Panc1 (cell line): Measurements from ENCODE around the gene DDA1. TPM values are rescaled to one million over a fixed set of nuclear protein-coding genes. Genes with fewer than 3 reads are reported as not detected.

Source experiments
- ATAC-seq: fragments of 200-7000 bp; cut with Tn5 transposase; 2 replicates; pipeline ENCODE4 v1.9.1; 2020; ENCODE audit warnings: mild to moderate bottlenecking, moderate library complexity
- BruUV-seq: library from RNA; stranded (reverse); fragments of 400-500 nt; replicated peaks from 2 replicates; lab custom pipeline; 2021; lab: Mats Ljungman, UMichigan
- CTCF ChIA-PET: fragments of 300-600 bp; sonication (Branson Sonifier 250); formaldehyde crosslinking; loops from one replicate; lab custom pipeline; 2022; ENCODE audit warnings: antibody characterized with exemption; lab: Charles Lee
- POLR2A ChIA-PET: fragments of 300-600 bp; sonication (Branson Sonifier 250); formaldehyde crosslinking; loops from one replicate; lab custom pipeline; 2022; ENCODE audit warnings: antibody characterized with exemption; lab: Charles Lee
- DNase-seq: peaks from one replicate; pipeline ENCODE4 v3.0.0-alpha.2; 2010; ENCODE audit warnings: low read depth, low spot score
- H3K27ac ChIP-seq: 2 replicates; pipeline ENCODE4 v1.5.1; 2011; ENCODE audit warnings: mild to moderate bottlenecking, low read length, inconsistent platforms
- H3K27me3 ChIP-seq: fragments of 200-500 bp; sonication (Bioruptor generic); 2 replicates; pipeline ENCODE4 v1.6.0; 2014; ENCODE audit warnings: low read length, inconsistent platforms; ENCODE audit not compliant: control insufficient read depth, insufficient read depth
- H3K36me3 ChIP-seq: fragments of 200-500 bp; sonication (Bioruptor generic); 2 replicates; pipeline ENCODE4 v1.5.1; 2014; ENCODE audit warnings: inconsistent platforms, mild to moderate bottlenecking, low read length, moderate library complexity; ENCODE audit not compliant: control insufficient read depth, insufficient read depth
- H3K4me1 ChIP-seq: 2 replicates; pipeline ENCODE4 v1.5.1; 2011; ENCODE audit warnings: inconsistent platforms, mild to moderate bottlenecking, low read length, moderate library complexity; ENCODE audit not compliant: control insufficient read depth, insufficient read depth
- H3K4me3 ChIP-seq, 2 experiments: 2 replicates each; pipeline ENCODE4 v1.5.1; 2011 to 2012; ENCODE audit warnings: low read depth in 2 of 2, low read length in 2 of 2, mild to moderate bottlenecking in 2 of 2, inconsistent platforms in 1 of 2, moderate library complexity in 1 of 2
- H3K9me3 ChIP-seq: fragments of 200-500 bp; sonication (Bioruptor generic); 2 replicates; pipeline ENCODE4 v1.5.1; 2014; ENCODE audit warnings: low read depth, mild to moderate bottlenecking, inconsistent platforms, low read length, moderate library complexity; ENCODE audit not compliant: control insufficient read depth, insufficient read depth
- POLR2AphosphoS5 ChIP-seq: IDR thresholded peaks from 2 replicates; pipeline ENCODE4 v1.6.1; 2012; ENCODE audit warnings: mild to moderate bottlenecking, low read depth, low read length, moderate library complexity
- SIN3A ChIP-seq: IDR thresholded peaks from 2 replicates; pipeline ENCODE4 v1.6.1; 2012; ENCODE audit warnings: low read depth, mild to moderate bottlenecking, low read length, moderate library complexity, borderline replicate concordance; ENCODE audit not compliant: insufficient read depth
- TCF7L2 ChIP-seq: IDR thresholded peaks from 2 replicates; pipeline ENCODE4 v1.6.1; 2011; ENCODE audit warnings: mild to moderate bottlenecking, low read depth, low read length, inconsistent platforms
- in situ Hi-C: cut with HindIII; loops from 2 replicates; pipeline ENCODE4 v1.10.0; 2016; ENCODE audit warnings: low sequenced_read_pairs, low pct_unique_long_range_greater_than_20kb
- intact Hi-C: fragments of 100-400 bp; cut with micrococcal nuclease; formaldehyde crosslinking; loops from one replicate; pipeline ENCODE4 v1.10.0; 2022; ENCODE audit not compliant: unreplicated experiment
- total RNA-seq: library from RNA; stranded (reverse); gene quantifications from one replicate; pipeline ENCODE4 v1.2.1, GENCODE V29; 2021; ENCODE audit not compliant: unreplicated experiment
- TF ChIP-seq, protein P1 (sequence below): fragments of 450-650 bp; IDR thresholded peaks from 2 replicates; pipeline ENCODE4 v1.5.1; 2017; ENCODE audit warnings: mild to moderate bottlenecking
- TF ChIP-seq, protein P2 (sequence below), 2 experiments: IDR thresholded peaks; 2 replicates each; pipeline ENCODE4 v1.6.1; 2011 to 2012; ENCODE audit warnings: low read depth in 2 of 2, control low read depth in 1 of 2, low read length in 1 of 2, mild to moderate bottlenecking in 1 of 2, moderate library complexity in 1 of 2; ENCODE audit not compliant: insufficient read depth in 1 of 2

Gene DDA1
- total RNA-seq, 1 experiment from 2014 or later: 56.0 TPM

GRCh38 chr19:17296273-17296672, 13.1 kb upstream of the DDA1 start:
- ChIA-PET CTCF (interaction anchor here (0.7 kb wide), 1 partner anchor 9 kb away, joined by 7 read pairs; no protein-coding TSS in a partner anchor), POLR2A (no interaction called here)
- H3K36me3 ChIP-seq: no peaks in the 10 kb centered on the region
- DNase-seq: peak; percentile 51
- TF ChIP-seq, protein P1, sequence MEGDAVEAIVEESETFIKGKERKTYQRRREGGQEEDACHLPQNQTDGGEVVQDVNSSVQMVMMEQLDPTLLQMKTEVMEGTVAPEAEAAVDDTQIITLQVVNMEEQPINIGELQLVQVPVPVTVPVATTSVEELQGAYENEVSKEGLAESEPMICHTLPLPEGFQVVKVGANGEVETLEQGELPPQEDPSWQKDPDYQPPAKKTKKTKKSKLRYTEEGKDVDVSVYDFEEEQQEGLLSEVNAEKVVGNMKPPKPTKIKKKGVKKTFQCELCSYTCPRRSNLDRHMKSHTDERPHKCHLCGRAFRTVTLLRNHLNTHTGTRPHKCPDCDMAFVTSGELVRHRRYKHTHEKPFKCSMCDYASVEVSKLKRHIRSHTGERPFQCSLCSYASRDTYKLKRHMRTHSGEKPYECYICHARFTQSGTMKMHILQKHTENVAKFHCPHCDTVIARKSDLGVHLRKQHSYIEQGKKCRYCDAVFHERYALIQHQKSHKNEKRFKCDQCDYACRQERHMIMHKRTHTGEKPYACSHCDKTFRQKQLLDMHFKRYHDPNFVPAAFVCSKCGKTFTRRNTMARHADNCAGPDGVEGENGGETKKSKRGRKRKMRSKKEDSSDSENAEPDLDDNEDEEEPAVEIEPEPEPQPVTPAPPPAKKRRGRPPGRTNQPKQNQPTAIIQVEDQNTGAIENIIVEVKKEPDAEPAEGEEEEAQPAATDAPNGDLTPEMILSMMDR: peak; percentile 29; the same call in 1 of the 2 replicates
- TF ChIP-seq TCF7L2 (no peak), SIN3A (no peak)
- in situ Hi-C loops: no loop called here
- no peaks in the 10 kb centered on the region for H3K4me1 ChIP-seq
- no peak for ATAC-seq
- H3K4me3 ChIP-seq: no peak overlapping the region
- H3K27ac ChIP-seq: no peak overlapping the region; the same call in 1 of the 2 replicates
- no peaks in the 10 kb centered on the region for H3K27me3 ChIP-seq
- no TSS peak for BruUV-seq
- H3K9me3 ChIP-seq: no peaks in the 10 kb centered on the region
- intact Hi-C loops: no loop called here

DNA sequence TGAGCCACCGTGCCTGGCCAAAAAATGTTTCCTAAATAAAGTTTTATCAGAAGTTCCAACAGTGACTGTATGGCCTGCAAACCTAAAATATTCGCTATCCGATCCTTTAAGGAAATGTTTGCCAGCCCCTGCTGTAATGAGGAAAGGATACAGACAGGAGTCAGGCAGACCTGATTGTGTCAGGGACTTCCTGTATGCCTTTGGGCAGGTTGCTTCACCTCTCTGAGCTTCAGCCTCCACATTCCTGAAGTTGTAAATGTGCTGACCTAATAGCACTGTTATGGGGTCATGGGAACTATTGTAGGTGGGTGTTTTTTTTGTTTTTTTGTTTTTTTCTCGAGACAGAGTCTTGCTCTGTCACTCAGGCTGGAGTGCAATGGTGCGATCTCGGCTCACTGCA, 12.4 kb upstream of the DDA1 start:
- Histone ChIP-seq H3K4me3 (no peak overlapping the region), H3K36me3 (no peaks in the 10 kb centered on the region), H3K27me3 (no peaks in the 10 kb centered on the region), H3K4me1 (no peaks in the 10 kb centered on the region), H3K27ac (no peak overlapping the region), H3K9me3 (no peaks in the 10 kb centered on the region)
- TF ChIP-seq, protein P1: no peak
- TF ChIP-seq, protein P2, sequence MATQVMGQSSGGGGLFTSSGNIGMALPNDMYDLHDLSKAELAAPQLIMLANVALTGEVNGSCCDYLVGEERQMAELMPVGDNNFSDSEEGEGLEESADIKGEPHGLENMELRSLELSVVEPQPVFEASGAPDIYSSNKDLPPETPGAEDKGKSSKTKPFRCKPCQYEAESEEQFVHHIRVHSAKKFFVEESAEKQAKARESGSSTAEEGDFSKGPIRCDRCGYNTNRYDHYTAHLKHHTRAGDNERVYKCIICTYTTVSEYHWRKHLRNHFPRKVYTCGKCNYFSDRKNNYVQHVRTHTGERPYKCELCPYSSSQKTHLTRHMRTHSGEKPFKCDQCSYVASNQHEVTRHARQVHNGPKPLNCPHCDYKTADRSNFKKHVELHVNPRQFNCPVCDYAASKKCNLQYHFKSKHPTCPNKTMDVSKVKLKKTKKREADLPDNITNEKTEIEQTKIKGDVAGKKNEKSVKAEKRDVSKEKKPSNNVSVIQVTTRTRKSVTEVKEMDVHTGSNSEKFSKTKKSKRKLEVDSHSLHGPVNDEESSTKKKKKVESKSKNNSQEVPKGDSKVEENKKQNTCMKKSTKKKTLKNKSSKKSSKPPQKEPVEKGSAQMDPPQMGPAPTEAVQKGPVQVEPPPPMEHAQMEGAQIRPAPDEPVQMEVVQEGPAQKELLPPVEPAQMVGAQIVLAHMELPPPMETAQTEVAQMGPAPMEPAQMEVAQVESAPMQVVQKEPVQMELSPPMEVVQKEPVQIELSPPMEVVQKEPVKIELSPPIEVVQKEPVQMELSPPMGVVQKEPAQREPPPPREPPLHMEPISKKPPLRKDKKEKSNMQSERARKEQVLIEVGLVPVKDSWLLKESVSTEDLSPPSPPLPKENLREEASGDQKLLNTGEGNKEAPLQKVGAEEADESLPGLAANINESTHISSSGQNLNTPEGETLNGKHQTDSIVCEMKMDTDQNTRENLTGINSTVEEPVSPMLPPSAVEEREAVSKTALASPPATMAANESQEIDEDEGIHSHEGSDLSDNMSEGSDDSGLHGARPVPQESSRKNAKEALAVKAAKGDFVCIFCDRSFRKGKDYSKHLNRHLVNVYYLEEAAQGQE (IDR thresholded peaks at IDR 0.05; ENCODE audit: insufficient read depth in 1 of 2, low read depth in 2 of 2, low read length in 1 of 2): no peak
- TF ChIP-seq POLR2AphosphoS5 (no peak), SIN3A (no peak), TCF7L2 (no peak)
- ATAC-seq: no peak
- TSS peak; percentile 56 for BruUV-seq
- in situ Hi-C loops (no loop called here), intact Hi-C loops (no loop called here)
- no peak for DNase-seq
- CTCF ChIA-PET: interaction anchor here (0.7 kb wide), 1 partner anchor 10 kb away, joined by 7 read pairs; no protein-coding TSS in a partner anchor
- POLR2A ChIA-PET: no interaction called here
